Nephron (organoid): Measurements from ENCODE around the gene ATP1B2.

Experiments used
- H3K27ac Mint-ChIP-seq, 3 experiments: 2 replicates each; pipeline ENCODE4 v1.8.0; 2020; ENCODE audit warnings: mixed read lengths in 3 of 3, mild to moderate bottlenecking in 2 of 3, moderate library complexity in 1 of 3
- H3K27me3 Mint-ChIP-seq: 2 replicates; pipeline ENCODE4 v1.8.0; 2021; ENCODE audit warnings: low read depth, mild to moderate bottlenecking, moderate library complexity, mixed read lengths
- H3K36me3 Mint-ChIP-seq: 2 replicates; pipeline ENCODE4 v1.8.0; 2020; ENCODE audit warnings: low read depth, mixed read lengths
- H3K4me1 Mint-ChIP-seq: 2 replicates; pipeline ENCODE4 v1.8.0; 2020; ENCODE audit warnings: mixed read lengths
- H3K4me3 Mint-ChIP-seq, 3 experiments: 2 replicates each; pipeline ENCODE4 v1.8.0; 2020; ENCODE audit warnings: mild to moderate bottlenecking in 3 of 3, mixed read lengths in 3 of 3, moderate library complexity in 2 of 3
- H3K9me3 Mint-ChIP-seq: 2 replicates; pipeline ENCODE4 v1.8.0; 2020; ENCODE audit warnings: mixed read lengths
- TF ChIP-seq, protein P1 (sequence below), 3 experiments: fragments of 200-600 bp; sonication (generic); IDR thresholded peaks; one replicate each; pipeline ENCODE4 v1.5.0; 2021; ENCODE audit warnings: antibody characterized with exemption in 3 of 3; ENCODE audit not compliant: unreplicated experiment in 3 of 3

ATP1B2 gene, protein sequence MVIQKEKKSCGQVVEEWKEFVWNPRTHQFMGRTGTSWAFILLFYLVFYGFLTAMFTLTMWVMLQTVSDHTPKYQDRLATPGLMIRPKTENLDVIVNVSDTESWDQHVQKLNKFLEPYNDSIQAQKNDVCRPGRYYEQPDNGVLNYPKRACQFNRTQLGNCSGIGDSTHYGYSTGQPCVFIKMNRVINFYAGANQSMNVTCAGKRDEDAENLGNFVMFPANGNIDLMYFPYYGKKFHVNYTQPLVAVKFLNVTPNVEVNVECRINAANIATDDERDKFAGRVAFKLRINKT

GRCh38 chr17:7650509-7651096 lies at the start of gene ATP1B2:
TSS of gene ATP1B2 (plus strand) at chr17:7650926. CDS start at chr17:7651519, 593 bp downstream.
- TF ChIP-seq, protein P1, sequence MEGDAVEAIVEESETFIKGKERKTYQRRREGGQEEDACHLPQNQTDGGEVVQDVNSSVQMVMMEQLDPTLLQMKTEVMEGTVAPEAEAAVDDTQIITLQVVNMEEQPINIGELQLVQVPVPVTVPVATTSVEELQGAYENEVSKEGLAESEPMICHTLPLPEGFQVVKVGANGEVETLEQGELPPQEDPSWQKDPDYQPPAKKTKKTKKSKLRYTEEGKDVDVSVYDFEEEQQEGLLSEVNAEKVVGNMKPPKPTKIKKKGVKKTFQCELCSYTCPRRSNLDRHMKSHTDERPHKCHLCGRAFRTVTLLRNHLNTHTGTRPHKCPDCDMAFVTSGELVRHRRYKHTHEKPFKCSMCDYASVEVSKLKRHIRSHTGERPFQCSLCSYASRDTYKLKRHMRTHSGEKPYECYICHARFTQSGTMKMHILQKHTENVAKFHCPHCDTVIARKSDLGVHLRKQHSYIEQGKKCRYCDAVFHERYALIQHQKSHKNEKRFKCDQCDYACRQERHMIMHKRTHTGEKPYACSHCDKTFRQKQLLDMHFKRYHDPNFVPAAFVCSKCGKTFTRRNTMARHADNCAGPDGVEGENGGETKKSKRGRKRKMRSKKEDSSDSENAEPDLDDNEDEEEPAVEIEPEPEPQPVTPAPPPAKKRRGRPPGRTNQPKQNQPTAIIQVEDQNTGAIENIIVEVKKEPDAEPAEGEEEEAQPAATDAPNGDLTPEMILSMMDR (IDR thresholded peaks at IDR 0.05; ENCODE audit: unreplicated experiment in 3 of 3): no peak
- H3K9me3 Mint-ChIP-seq: no peaks in the 10 kb centered on the region
- H3K4me1 Mint-ChIP-seq: peaks cover 35% of the 10 kb centered on the region
- H3K27ac Mint-ChIP-seq: peak within 1 kb of the TSS; percentile 64 to 77 (median 67)
- peaks cover 9% of the 10 kb centered on the region for H3K36me3 Mint-ChIP-seq
- H3K4me3 Mint-ChIP-seq: peak within 1 kb of the TSS; percentile 87 to 91 (median 91)
- peaks cover 31% of the 10 kb centered on the region for H3K27me3 Mint-ChIP-seq

- H3K9me3 Mint-ChIP-seq: no peaks in the 10 kb centered on the region
These were observed 44.4 kb upstream of the ATP1B2 start for GRCh38 chr17:7606280-7606679.

DNA sequence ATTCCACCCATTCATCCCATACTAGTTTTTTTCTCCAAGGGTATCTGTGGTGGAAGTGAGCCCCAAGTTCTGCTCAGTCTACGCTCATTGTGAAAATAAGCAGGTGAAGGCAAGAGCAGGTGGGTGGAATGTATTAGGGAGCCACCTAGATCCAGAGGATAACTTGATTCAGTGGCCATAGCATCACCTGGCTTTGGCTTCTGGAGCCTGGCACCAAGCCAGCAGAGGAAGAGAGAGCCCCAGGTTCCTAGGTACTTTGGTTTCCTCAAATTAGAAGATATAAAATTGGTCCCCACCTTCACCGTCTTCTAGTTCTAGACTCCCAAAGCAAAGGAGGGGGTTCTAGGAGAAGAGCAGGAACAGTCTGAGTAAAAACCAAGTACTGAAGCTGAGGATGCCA lies 40.1 kb upstream of the ATP1B2 start:
- H3K27me3 Mint-ChIP-seq: no peaks in the 10 kb centered on the region
- TF ChIP-seq, protein P1 (IDR thresholded peaks at IDR 0.05; ENCODE audit: unreplicated experiment in 3 of 3): no peak
- peak overlapping the region in 1 of 3 experiments; percentile 17 for H3K27ac Mint-ChIP-seq
- no peaks in the 10 kb centered on the region for H3K9me3 Mint-ChIP-seq
- peaks cover 32% of the 10 kb centered on the region for H3K36me3 Mint-ChIP-seq
- peaks cover 43% of the 10 kb centered on the region for H3K4me1 Mint-ChIP-seq
- peak overlapping the region; percentile 13 to 57 (median 50) for H3K4me3 Mint-ChIP-seq

More at GRCh38 chr17:7606280-7606679, 44.4 kb upstream of the ATP1B2 start:
- H3K27ac Mint-ChIP-seq: no peak overlapping the region
- TF ChIP-seq, protein P1 (IDR thresholded peaks at IDR 0.05; ENCODE audit: unreplicated experiment in 3 of 3): no peak
- H3K4me1 Mint-ChIP-seq: peaks cover 15% of the 10 kb centered on the region
- peaks cover 55% of the 10 kb centered on the region for H3K36me3 Mint-ChIP-seq
- H3K27me3 Mint-ChIP-seq: no peaks in the 10 kb centered on the region
- no peak overlapping the region for H3K4me3 Mint-ChIP-seq

DNA sequence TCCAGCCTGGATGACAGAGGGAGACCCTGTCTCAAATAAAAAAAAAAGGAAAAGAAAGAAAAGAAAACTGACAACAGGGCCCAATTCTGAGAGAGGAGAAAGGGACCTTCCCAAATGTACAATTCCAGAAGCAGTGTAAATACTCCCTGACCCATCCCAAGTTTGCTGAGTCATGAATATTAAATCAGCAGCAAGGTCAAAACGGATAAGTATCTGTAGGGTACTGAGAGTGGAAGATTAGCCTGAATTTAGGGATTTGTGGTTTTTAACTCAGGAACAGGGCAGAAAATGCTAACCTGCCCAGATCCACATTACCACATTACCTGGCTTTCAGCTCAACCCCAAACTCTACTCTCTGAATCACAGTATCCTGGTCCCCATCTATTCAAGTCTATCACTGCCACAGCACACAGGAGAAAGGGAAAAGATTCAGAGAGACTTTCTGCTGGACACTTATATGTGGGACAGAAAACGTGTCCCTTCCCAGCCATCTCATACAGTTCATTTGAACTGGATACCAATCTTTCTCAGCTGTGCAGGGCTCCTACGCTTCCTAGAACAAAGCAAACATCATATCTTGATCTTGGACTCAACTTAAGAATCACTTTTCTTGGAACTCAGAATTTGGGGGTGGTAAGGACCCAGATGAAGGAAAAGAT lies 39.0 kb upstream of the ATP1B2 start:
- Mint-ChIP-seq H3K4me3 (peak overlapping the region; percentile 91 to 94 (median 94)), H3K27ac (peak overlapping the region; percentile 85 to 94 (median 88)), H3K4me1 (peaks cover 38% of the 10 kb centered on the region), H3K9me3 (no peaks in the 10 kb centered on the region), H3K36me3 (peaks cover 24% of the 10 kb centered on the region), H3K27me3 (no peaks in the 10 kb centered on the region)
- TF ChIP-seq, protein P1 (IDR thresholded peaks at IDR 0.05; ENCODE audit: unreplicated experiment in 3 of 3): no peak

DNA sequence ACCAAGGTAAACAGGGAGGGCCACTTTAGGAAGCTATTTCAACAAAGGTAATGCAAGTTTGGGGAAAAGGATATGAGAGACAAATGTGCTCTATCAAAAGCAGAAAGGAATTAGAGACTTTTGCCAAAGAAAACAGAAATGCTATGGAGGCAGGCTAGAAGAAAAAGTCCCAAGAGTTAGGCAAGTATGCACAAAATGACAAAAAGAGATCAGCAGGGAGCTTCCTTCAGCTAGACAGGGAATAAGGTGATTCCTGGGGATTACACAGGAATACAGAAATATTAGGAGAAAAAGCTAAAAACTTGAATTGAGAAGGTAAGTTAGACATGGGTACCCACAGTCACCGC lies 38.5 kb upstream of the ATP1B2 start:
- peaks cover 38% of the 10 kb centered on the region for H3K4me1 Mint-ChIP-seq
- TF ChIP-seq, protein P1 (IDR thresholded peaks at IDR 0.05; ENCODE audit: unreplicated experiment in 3 of 3): no peak
- no peaks in the 10 kb centered on the region for H3K27me3 Mint-ChIP-seq
- H3K4me3 Mint-ChIP-seq: peak overlapping the region; percentile 91 to 94 (median 94)
- no peaks in the 10 kb centered on the region for H3K9me3 Mint-ChIP-seq
- peaks cover 24% of the 10 kb centered on the region for H3K36me3 Mint-ChIP-seq
- H3K27ac Mint-ChIP-seq: peak overlapping the region; percentile 85 to 94 (median 88)
